Endothelial cell of umbilical vein (primary cell): Measurements from ENCODE around the gene GAA. TPM values are rescaled to one million over a fixed set of nuclear protein-coding genes. Genes with fewer than 3 reads are reported as not detected.

Experiments
- BruUV-seq: library from RNA; stranded (reverse); fragments of 400-500 nt; replicated peaks from 2 replicates; lab custom pipeline; 2021; lab: Mats Ljungman, UMichigan
- CTCF ChIA-PET: fragments of 300-600, 350-600 bp; sonication (Branson Sonifier 250); formaldehyde crosslinking; loops from one replicate; lab custom pipeline; 2021; ENCODE audit warnings: antibody characterized with exemption, inconsistent platforms; lab: Charles Lee
- POLR2A ChIA-PET: fragments of 300-600, 350-600 bp; sonication (Branson Sonifier 250); formaldehyde crosslinking; loops from one replicate; lab custom pipeline; 2021; ENCODE audit warnings: antibody characterized with exemption, inconsistent platforms; lab: Charles Lee
- DNase-seq: peaks from one replicate; pipeline ENCODE4 v3.0.0-alpha.2; 2011; ENCODE audit warnings: low read depth, low spot score
- FAIRE-seq: peaks from 2 replicates; lab custom pipeline; 2011; peaks lifted over from hg19 to GRCh38; lab: Jason Lieb, UNC
- H2AFZ ChIP-seq: 2 replicates; pipeline ENCODE4 v1.6.0; 2012; ENCODE audit warnings: low read depth, low read length, control low read depth, inconsistent platforms
- H3K27ac ChIP-seq: 2 replicates; pipeline ENCODE4 v1.5.1; 2011; ENCODE audit warnings: low read depth, mild to moderate bottlenecking, control low read depth, low read length, moderate library complexity; ENCODE audit not compliant: insufficient read depth
- H3K27me3 ChIP-seq, 2 experiments: 2 replicates each; pipeline versions ENCODE4 v1.6.0 to v1.6.1; 2011; ENCODE audit warnings: low read length in 2 of 2, mixed read lengths in 1 of 2; ENCODE audit not compliant: control insufficient read depth in 2 of 2, insufficient read depth in 2 of 2
- H3K36me3 ChIP-seq, 2 experiments: 2 replicates in 1 of 2; 3 replicates in 1 of 2; pipeline ENCODE4 v1.5.1; 2011; ENCODE audit warnings: low read length in 2 of 2, mild to moderate bottlenecking in 1 of 2, moderate library complexity in 1 of 2; ENCODE audit not compliant: control insufficient read depth in 2 of 2, insufficient read depth in 2 of 2; ENCODE audit errors: extremely low read depth in 1 of 2
- H3K4me1 ChIP-seq: 3 replicates; pipeline ENCODE4 v1.5.1; 2011; ENCODE audit warnings: mild to moderate bottlenecking, low read length; ENCODE audit not compliant: control insufficient read depth, insufficient read depth; ENCODE audit errors: extremely low read depth
- H3K4me2 ChIP-seq: 2 replicates; pipeline ENCODE4 v1.6.1; 2011; ENCODE audit warnings: low read length, control low read depth, mixed read lengths; ENCODE audit not compliant: insufficient read depth
- H3K4me3 ChIP-seq, 3 experiments: fragments of 200-600 bp in 1 of 3; sonication (generic), shearing (Covaris generic) in 1 of 3; replicated peaks in 1 of 3; 2 replicates each; pipeline ENCODE4 v1.5.1; 2011 to 2016; ENCODE audit warnings: control low read depth in 3 of 3, low read length in 3 of 3, mild to moderate bottlenecking in 2 of 3, inconsistent platforms in 1 of 3, low read depth in 1 of 3, moderate library complexity in 1 of 3; ENCODE audit not compliant: insufficient read depth in 1 of 3
- H3K79me2 ChIP-seq: 2 replicates; pipeline ENCODE4 v1.6.0; 2012; ENCODE audit warnings: low read length, inconsistent platforms; ENCODE audit not compliant: control insufficient read depth, insufficient read depth
- H3K9ac ChIP-seq: replicated peaks from 2 replicates; pipeline ENCODE3; 2011; ENCODE audit warnings: low read length, control low read depth; ENCODE audit not compliant: insufficient read depth; ENCODE audit errors: extremely low read depth
- H3K9me1 ChIP-seq: replicated peaks from 3 replicates; pipeline ENCODE4 v1.6.0; 2011; ENCODE audit warnings: mild to moderate bottlenecking, low read length; ENCODE audit not compliant: control insufficient read depth, insufficient read depth; ENCODE audit errors: extremely low read depth
- H3K9me3 ChIP-seq: replicated peaks from 2 replicates; pipeline ENCODE4 v1.5.1; 2012; ENCODE audit warnings: low read length, inconsistent platforms; ENCODE audit not compliant: control insufficient read depth, insufficient read depth
- H4K20me1 ChIP-seq: replicated peaks from 2 replicates; pipeline ENCODE3; 2011; ENCODE audit warnings: mild to moderate bottlenecking, low read length; ENCODE audit not compliant: control insufficient read depth, insufficient read depth; ENCODE audit errors: extremely low read depth
- CTCF ChIP-seq, 2 donors: IDR thresholded peaks; 1 replicate in 1 of 2; 2 replicates in 1 of 2; pipeline ENCODE4 v1.5.1; 2011; ENCODE audit warnings: low read length in 2 of 2, mild to moderate bottlenecking in 2 of 2, moderate library complexity in 2 of 2, control low read depth in 1 of 2, inconsistent platforms in 1 of 2, low read depth in 1 of 2; ENCODE audit not compliant: insufficient read depth in 1 of 2; ENCODE audit errors: extremely low read depth in 1 of 2
- EZH2 ChIP-seq: IDR thresholded peaks from 2 replicates; pipeline ENCODE4 v1.6.1; 2012; ENCODE audit warnings: borderline replicate concordance, low read depth, mild to moderate bottlenecking, moderate library complexity, low read length, inconsistent platforms; ENCODE audit not compliant: severe bottlenecking
- FOS ChIP-seq: IDR thresholded peaks from 2 replicates; pipeline ENCODE4 v1.6.1; 2011; ENCODE audit warnings: mild to moderate bottlenecking, low read length, moderate library complexity, borderline replicate concordance; ENCODE audit not compliant: insufficient read depth
- GATA2 ChIP-seq: IDR thresholded peaks from 2 replicates; pipeline ENCODE4 v1.7.0; 2011; ENCODE audit warnings: low read depth, mild to moderate bottlenecking, moderate library complexity, mixed read lengths, low read length; ENCODE audit not compliant: insufficient read length, insufficient read depth
- JUN ChIP-seq: IDR thresholded peaks from 2 replicates; pipeline ENCODE4 v1.6.1; 2011; ENCODE audit warnings: borderline replicate concordance, low read depth; ENCODE audit not compliant: insufficient read length, insufficient read depth
- MAX ChIP-seq: IDR thresholded peaks from 2 replicates; pipeline ENCODE4 v1.6.1; 2011; ENCODE audit not compliant: insufficient read depth, insufficient read length
- MYC ChIP-seq: IDR thresholded peaks from one replicate; pipeline ENCODE4 v1.6.1; 2011; ENCODE audit warnings: mild to moderate bottlenecking, low read depth, low read length
- POLR2A ChIP-seq: IDR thresholded peaks from 2 replicates; pipeline ENCODE4 v1.6.1; 2012; ENCODE audit warnings: low read depth, mild to moderate bottlenecking, control low read depth, low read length
- POLR2AphosphoS5 ChIP-seq: IDR thresholded peaks from 2 replicates; pipeline ENCODE4 v1.6.1; 2012; ENCODE audit warnings: low read depth, mild to moderate bottlenecking, control low read depth, low read length, moderate library complexity; ENCODE audit not compliant: insufficient read depth
- dilution Hi-C: fragments of 300-500 bp; cut with MboI; formaldehyde crosslinking; loops from one replicate; pipeline ENCODE4 v1.15.0; 2019; ENCODE audit warnings: low sequenced_read_pairs; ENCODE audit not compliant: extremely low pct_ligation_motif_present
- intact Hi-C: fragments of 100-400 bp; cut with micrococcal nuclease; formaldehyde crosslinking; loops from one replicate; pipeline ENCODE4 v1.10.0; 2022
- polyA plus RNA-seq, 4 experiments: library from polyadenylated mRNA; depleted of rRNA in 3 of 4; stranded (reverse) in 3 of 4; unstranded in 1 of 4; fragments of >200 nt; gene quantifications; 2 replicates each; pipeline versions ENCODE4 v1.2.1 to v1.2.3, GENCODE V29; 2011 to 2012; ENCODE audit warnings: missing spikeins in 1 of 4
- total RNA-seq: library from RNA; stranded (reverse); gene quantifications from 2 replicates; pipeline ENCODE4 v1.2.3, GENCODE V29; 2021

Gene GAA
- total and polyA plus RNA-seq, 2 donors (not counting 3 experiments of a cell fraction or from before 2014, with no cell fraction given), result 26.3 to 49.7 TPM

DNA sequence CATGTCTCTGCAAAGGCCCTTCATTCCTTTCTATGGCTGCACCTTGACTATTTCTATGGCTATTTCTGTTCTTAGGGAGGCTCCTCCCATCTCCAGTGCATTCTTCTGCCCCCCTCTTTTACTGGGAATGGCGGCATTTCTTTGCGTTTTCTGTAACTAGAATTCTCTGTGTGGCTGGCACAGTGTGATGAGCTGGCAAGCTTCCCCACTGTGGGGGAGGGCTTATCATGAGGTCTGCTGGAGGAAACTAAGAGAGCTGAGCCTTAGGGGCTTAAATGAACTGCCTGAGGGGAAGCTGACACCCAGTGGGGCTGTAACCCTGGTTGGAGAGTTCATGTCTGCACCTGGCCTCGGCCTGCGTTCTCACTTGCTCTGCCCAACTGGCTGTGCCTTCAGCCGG lies 67.0 kb downstream of the GAA start:
- H3K9me1 ChIP-seq, result no peaks in the 10 kb centered on the region
- TF ChIP-seq POLR2A (no peak), MYC (no peak), MAX (no peak)
- POLR2A ChIA-PET, result no interaction called here
- no peak overlapping the region for H3K4me2 ChIP-seq
- H3K36me3 ChIP-seq, result no peaks in the 10 kb centered on the region
- no peak for FAIRE-seq
- no peaks in the 10 kb centered on the region for H4K20me1 ChIP-seq
- no peaks in the 10 kb centered on the region for H3K9me3 ChIP-seq
- no peaks in the 10 kb centered on the region for H3K4me1 ChIP-seq
- H3K4me3 ChIP-seq, result no peak overlapping the region
- CTCF ChIA-PET, result interaction anchor here (1.2 to 2.1 kb wide), 2 partner anchors 11 to 27 kb away, joined by 3 to 9 read pairs; no protein-coding TSS in a partner anchor
- peaks cover 0 to 5% of the 10 kb centered on the region in 2 experiments for H3K27me3 ChIP-seq
- no peak overlapping the region for H3K27ac ChIP-seq
- dilution Hi-C loops, result no loop called here
- H3K79me2 ChIP-seq, result no peaks in the 10 kb centered on the region
- intact Hi-C loops, result no loop called here
- no peak overlapping the region for H3K9ac ChIP-seq
- no TSS peak for BruUV-seq
- no peak overlapping the region for H2AFZ ChIP-seq
- DNase-seq, result no peak

GRCh38 chr17:80169107-80169506 lies 67.7 kb downstream of the GAA start:
- no peak overlapping the region for H2AFZ ChIP-seq
- no peaks in the 10 kb centered on the region for H3K79me2 ChIP-seq
- BruUV-seq, result no TSS peak
- H4K20me1 ChIP-seq, result no peaks in the 10 kb centered on the region
- no peak overlapping the region for H3K4me3 ChIP-seq
- dilution Hi-C loops, result no loop called here
- no peaks in the 10 kb centered on the region for H3K9me1 ChIP-seq
- TF ChIP-seq MAX (no peak), FOS (no peak), POLR2AphosphoS5 (no peak), CTCF (IDR thresholded peaks at IDR 0.05; ENCODE audit: extremely low read depth in 1 of 2, insufficient read depth in 1 of 2, low read depth in 1 of 2, low read length in 2 of 2) (no peak), EZH2 (no peak), POLR2A (no peak), JUN (no peak), GATA2 (no peak), MYC (no peak)
- no peak for FAIRE-seq
- peaks cover 0 to 4% of the 10 kb centered on the region in 2 experiments for H3K27me3 ChIP-seq
- intact Hi-C loops, result no loop called here
- no peaks in the 10 kb centered on the region for H3K4me1 ChIP-seq
- no peak for DNase-seq
- H3K9me3 ChIP-seq, result no peaks in the 10 kb centered on the region
- ChIA-PET CTCF (interaction anchor here (1.2 kb wide), 1 partner anchor 12 kb away, joined by 3 read pairs; no protein-coding TSS in a partner anchor), POLR2A (no interaction called here)
- no peak overlapping the region for H3K27ac ChIP-seq
- no peak overlapping the region for H3K9ac ChIP-seq
- no peak overlapping the region for H3K4me2 ChIP-seq
- H3K36me3 ChIP-seq, result no peaks in the 10 kb centered on the region
